ENCODE data around the gene HMGCS2. TPM values are rescaled to one million over a fixed set of nuclear protein-coding genes. Genes with fewer than 3 reads are reported as not detected.

Gene HMGCS2
- total RNA-seq, 2 experiments from 2014 or later = not detected

GRCh38 chr1:119743308-119743707 lies 25.4 kb downstream of the HMGCS2 start:
- no peak for TF ChIP-seq EZH2phosphoT487 (IDR thresholded peaks at IDR 0.05; ENCODE audit: borderline replicate concordance, low read depth, low read length)
- TF ChIP-seq CTCF (conservative IDR thresholded peaks at IDR 0.05; ENCODE audit: low read length) = no peak
- Histone ChIP-seq H4K20me1 (ENCODE audit: insufficient read depth, low read length) (no peaks in the 10 kb centered on the region), H3K4me2 (ENCODE audit: low read length) (no peak overlapping the region), H2AFZ (ENCODE audit: low read length) (no peak overlapping the region), H3K9me3 (ENCODE audit: low read length) (no peaks in the 10 kb centered on the region), H3K79me2 (ENCODE audit: insufficient read depth, low read depth, low read length) (no peaks in the 10 kb centered on the region), H3K4me1 (ENCODE audit: insufficient read depth, low read length, poor library complexity, severe bottlenecking) (no peaks in the 10 kb centered on the region), H3K36me3 (ENCODE audit: insufficient read depth, low read length) (peaks cover 69% of the 10 kb centered on the region), H3K9me2 (ENCODE audit: insufficient read depth, low read length) (no peaks in the 10 kb centered on the region), H3K4me3 (ENCODE audit: low read depth, low read length, poor library complexity, severe bottlenecking) (no peak overlapping the region), H3K27ac (ENCODE audit: low read depth, low read length, poor library complexity, severe bottlenecking) (no peak overlapping the region)
- intact Hi-C loops (cut with micrococcal nuclease; ENCODE audit: unreplicated experiment) = loop anchor here (10.0 kb wide), 1 partner anchor 129 kb away; no protein-coding TSS in a partner anchor
- POLR2A ChIA-PET = no interaction called here
- CTCF ChIA-PET (ENCODE audit: unreplicated experiment) = no interaction called here
- no peak for DNase-seq (ENCODE audit: low spot score)
- BruUV-seq (replicated peaks) = no TSS peak

- H4K20me1 ChIP-seq (ENCODE audit: insufficient read depth, low read length) = no peaks in the 10 kb centered on the region
- intact Hi-C loops (cut with micrococcal nuclease; ENCODE audit: unreplicated experiment) = loop anchor here (10.0 kb wide), 1 partner anchor 128 kb away; no protein-coding TSS in a partner anchor
- H3K4me2 ChIP-seq (ENCODE audit: low read length) = no peak overlapping the region
- POLR2A ChIA-PET = no interaction called here
- TF ChIP-seq CTCF (conservative IDR thresholded peaks at IDR 0.05; ENCODE audit: low read length) = no peak
- no peak for TF ChIP-seq EZH2phosphoT487 (IDR thresholded peaks at IDR 0.05; ENCODE audit: borderline replicate concordance, low read depth, low read length)
- H3K4me3 ChIP-seq (ENCODE audit: low read depth, low read length, poor library complexity, severe bottlenecking) = no peak overlapping the region
- no peaks in the 10 kb centered on the region for H3K9me3 ChIP-seq (ENCODE audit: low read length)
- H3K4me1 ChIP-seq (ENCODE audit: insufficient read depth, low read length, poor library complexity, severe bottlenecking) = no peaks in the 10 kb centered on the region
- no peaks in the 10 kb centered on the region for H3K9me2 ChIP-seq (ENCODE audit: insufficient read depth, low read length)
- CTCF ChIA-PET (ENCODE audit: unreplicated experiment) = no interaction called here
- BruUV-seq (replicated peaks) = no TSS peak
- H3K27ac ChIP-seq (ENCODE audit: low read depth, low read length, poor library complexity, severe bottlenecking) = no peak overlapping the region
- no peaks in the 10 kb centered on the region for H3K79me2 ChIP-seq (ENCODE audit: insufficient read depth, low read depth, low read length)
- no peak overlapping the region for H2AFZ ChIP-seq (ENCODE audit: low read length)
- DNase-seq (ENCODE audit: low spot score) = no peak
- peaks cover 75% of the 10 kb centered on the region for H3K36me3 ChIP-seq (ENCODE audit: insufficient read depth, low read length)
These were observed 26.0 kb downstream of the HMGCS2 start for GRCh38 chr1:119742677-119743076.

GRCh38 chr1:119742202-119742601 lies 26.5 kb downstream of the HMGCS2 start:
- H3K4me1 ChIP-seq (ENCODE audit: insufficient read depth, low read length, poor library complexity, severe bottlenecking) = no peaks in the 10 kb centered on the region
- H3K36me3 ChIP-seq (ENCODE audit: insufficient read depth, low read length) = peaks cover 80% of the 10 kb centered on the region
- intact Hi-C loops (cut with micrococcal nuclease; ENCODE audit: unreplicated experiment) = loop anchor here (10.0 kb wide), 1 partner anchor 127 kb away; no protein-coding TSS in a partner anchor
- TF ChIP-seq EZH2phosphoT487 (IDR thresholded peaks at IDR 0.05; ENCODE audit: borderline replicate concordance, low read depth, low read length) (no peak), CTCF (conservative IDR thresholded peaks at IDR 0.05; ENCODE audit: low read length) (no peak)
- no peak overlapping the region for H2AFZ ChIP-seq (ENCODE audit: low read length)
- no peaks in the 10 kb centered on the region for H3K9me2 ChIP-seq (ENCODE audit: insufficient read depth, low read length)
- no peak overlapping the region for H3K4me2 ChIP-seq (ENCODE audit: low read length)
- no peaks in the 10 kb centered on the region for H4K20me1 ChIP-seq (ENCODE audit: insufficient read depth, low read length)
- POLR2A ChIA-PET = no interaction called here
- no peak overlapping the region for H3K27ac ChIP-seq (ENCODE audit: low read depth, low read length, poor library complexity, severe bottlenecking)
- CTCF ChIA-PET (ENCODE audit: unreplicated experiment) = no interaction called here
- H3K4me3 ChIP-seq (ENCODE audit: low read depth, low read length, poor library complexity, severe bottlenecking) = no peak overlapping the region
- H3K9me3 ChIP-seq (ENCODE audit: low read length) = no peaks in the 10 kb centered on the region
- DNase-seq (ENCODE audit: low spot score) = no peak
- H3K79me2 ChIP-seq (ENCODE audit: insufficient read depth, low read depth, low read length) = no peaks in the 10 kb centered on the region
- BruUV-seq (replicated peaks) = no TSS peak

Data from OCI-LY7 (cell line).